ENCODE results near the gene TLR8.

- no peak for TF ChIP-seq CTCF (IDR thresholded peaks at IDR 0.05; ENCODE audit: insufficient read depth, low read depth, low read length)
- no peak for TF ChIP-seq EZH2 (IDR thresholded peaks at IDR 0.05; ENCODE audit: insufficient read depth, low read length)
Measured at GRCh38 chrX:12878536-12878935, 27.9 kb upstream of the TLR8 start.

Measured in astrocyte (in vitro differentiated cells and primary cell).